Subcutaneous adipose tissue (tissue), 4 donors: ENCODE data around the gene UGT1A7. TPM values are rescaled to one million over a fixed set of nuclear protein-coding genes. Genes with fewer than 3 reads are reported as not detected.

ENCODE experiments used
- total RNA-seq, 4 donors: library from RNA; depleted of rRNA; stranded (reverse); fragments of >200 nt; gene quantifications; one replicate each; pipeline ENCODE4 v1.1.0, GENCODE V29; 2016
- TF ChIP-seq, protein P1 (sequence below): fragments of 450-650 bp; IDR thresholded peaks from one replicate; pipeline ENCODE4 v1.5.1; 2016; ENCODE audit warnings: low read depth, mild to moderate bottlenecking, control low read depth, antibody characterized with exemption, moderate library complexity

UGT1A7 gene
- total RNA-seq, 4 donors from 2014 or later, result 0.88 TPM; not detected in 3

DNA sequence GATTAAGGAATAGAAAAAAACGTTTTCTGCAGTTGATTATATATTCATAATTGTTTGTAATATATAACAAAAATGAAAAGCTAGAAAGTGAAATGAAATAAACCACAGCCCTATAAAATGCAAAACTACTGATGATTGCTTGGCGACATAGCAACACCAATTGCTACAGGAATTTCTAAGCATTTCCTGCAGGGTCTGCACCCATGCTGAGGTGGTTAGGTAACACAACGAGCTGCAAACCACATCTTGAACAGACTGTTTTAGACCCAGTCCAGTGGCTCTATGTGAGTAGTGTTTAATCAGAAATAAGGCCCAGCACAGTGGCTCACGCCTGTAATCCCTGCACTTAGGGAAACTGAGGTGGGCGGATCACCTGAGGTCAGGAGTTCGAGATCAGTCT is 27.2 kb upstream of the UGT1A7 start:
- TF ChIP-seq, protein P1, sequence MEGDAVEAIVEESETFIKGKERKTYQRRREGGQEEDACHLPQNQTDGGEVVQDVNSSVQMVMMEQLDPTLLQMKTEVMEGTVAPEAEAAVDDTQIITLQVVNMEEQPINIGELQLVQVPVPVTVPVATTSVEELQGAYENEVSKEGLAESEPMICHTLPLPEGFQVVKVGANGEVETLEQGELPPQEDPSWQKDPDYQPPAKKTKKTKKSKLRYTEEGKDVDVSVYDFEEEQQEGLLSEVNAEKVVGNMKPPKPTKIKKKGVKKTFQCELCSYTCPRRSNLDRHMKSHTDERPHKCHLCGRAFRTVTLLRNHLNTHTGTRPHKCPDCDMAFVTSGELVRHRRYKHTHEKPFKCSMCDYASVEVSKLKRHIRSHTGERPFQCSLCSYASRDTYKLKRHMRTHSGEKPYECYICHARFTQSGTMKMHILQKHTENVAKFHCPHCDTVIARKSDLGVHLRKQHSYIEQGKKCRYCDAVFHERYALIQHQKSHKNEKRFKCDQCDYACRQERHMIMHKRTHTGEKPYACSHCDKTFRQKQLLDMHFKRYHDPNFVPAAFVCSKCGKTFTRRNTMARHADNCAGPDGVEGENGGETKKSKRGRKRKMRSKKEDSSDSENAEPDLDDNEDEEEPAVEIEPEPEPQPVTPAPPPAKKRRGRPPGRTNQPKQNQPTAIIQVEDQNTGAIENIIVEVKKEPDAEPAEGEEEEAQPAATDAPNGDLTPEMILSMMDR, result no peak

DNA sequence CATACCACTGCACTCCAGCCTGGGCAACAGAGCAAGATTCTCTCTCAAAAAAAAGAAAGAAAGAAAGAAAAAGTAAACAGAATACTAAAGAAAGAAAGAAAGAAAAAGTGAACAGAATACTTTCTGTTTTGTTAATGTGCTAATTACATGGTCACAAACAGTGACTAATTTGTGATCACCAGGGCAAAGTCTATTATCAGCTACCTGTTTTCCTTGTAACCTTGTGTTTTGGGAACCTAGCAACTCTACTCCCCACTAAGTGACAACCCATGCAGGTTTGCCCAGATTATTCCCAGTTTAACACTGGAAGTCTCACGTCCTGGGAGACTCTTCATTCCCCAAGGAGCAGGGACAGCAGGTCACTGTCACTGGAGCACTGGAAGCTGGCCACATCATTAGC is 26.7 kb upstream of the UGT1A7 start:
- TF ChIP-seq, protein P1, result no peak

DNA sequence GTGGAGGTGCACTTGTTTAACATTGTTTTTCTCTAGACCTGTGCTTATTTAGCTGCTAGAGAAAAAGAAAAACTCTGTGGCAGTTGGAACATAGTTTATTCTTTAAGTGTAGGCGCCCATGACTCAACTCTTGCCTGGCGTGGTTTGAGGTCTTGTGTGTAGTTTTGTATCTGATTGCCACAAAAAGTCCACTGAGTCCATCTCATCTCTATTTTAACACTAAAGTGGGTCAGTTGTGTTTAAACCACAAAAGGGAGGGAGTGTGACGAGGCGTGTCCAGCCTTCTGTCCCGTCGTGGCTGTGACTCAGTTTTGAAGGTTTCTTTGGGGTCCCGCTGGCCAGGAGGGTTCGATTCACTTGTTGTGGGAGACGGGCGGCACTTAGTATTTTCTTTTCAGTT is 25.3 kb upstream of the UGT1A7 start:
- TF ChIP-seq, protein P1, result no peak

DNA sequence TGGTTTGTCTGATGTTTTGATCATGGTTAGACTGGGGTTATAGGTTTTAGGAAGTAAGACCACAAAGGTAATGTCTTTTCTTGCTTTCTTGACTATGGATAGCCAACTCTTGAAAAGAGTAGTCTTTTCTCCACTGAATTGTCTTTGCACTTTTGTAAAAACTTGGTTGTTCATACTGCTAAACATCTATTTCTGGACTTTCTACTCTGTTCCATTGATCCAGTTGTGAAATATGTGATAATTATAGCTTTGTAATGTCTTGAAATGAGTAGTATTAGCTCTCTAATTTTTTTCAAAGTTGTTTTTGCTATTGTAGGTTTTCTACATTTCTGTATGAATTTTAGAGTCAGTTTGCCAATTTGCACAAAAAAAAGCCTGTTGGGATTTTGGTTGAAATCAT is 23.1 kb upstream of the UGT1A7 start:
- TF ChIP-seq, protein P1, result no peak

DNA sequence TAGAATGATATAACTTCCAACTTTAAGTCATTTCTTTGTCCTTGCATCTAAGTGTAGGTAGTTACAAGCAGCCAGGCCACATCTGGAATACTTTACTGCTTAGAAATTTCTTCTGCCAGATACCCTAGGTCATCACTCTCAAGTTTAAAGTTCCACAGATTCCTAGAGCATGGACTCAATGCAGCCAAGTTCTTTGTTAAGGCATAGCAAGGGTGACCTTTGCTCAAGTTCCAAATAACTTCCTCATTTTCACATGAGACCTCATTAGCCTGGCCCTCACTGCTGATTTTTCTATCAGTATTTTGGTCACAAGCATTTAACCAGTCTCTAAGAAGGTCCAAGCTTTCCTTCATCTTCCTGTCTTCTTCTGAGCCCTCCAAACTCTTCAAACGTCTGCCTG is 17.8 kb upstream of the UGT1A7 start:
- TF ChIP-seq, protein P1, result no peak

DNA sequence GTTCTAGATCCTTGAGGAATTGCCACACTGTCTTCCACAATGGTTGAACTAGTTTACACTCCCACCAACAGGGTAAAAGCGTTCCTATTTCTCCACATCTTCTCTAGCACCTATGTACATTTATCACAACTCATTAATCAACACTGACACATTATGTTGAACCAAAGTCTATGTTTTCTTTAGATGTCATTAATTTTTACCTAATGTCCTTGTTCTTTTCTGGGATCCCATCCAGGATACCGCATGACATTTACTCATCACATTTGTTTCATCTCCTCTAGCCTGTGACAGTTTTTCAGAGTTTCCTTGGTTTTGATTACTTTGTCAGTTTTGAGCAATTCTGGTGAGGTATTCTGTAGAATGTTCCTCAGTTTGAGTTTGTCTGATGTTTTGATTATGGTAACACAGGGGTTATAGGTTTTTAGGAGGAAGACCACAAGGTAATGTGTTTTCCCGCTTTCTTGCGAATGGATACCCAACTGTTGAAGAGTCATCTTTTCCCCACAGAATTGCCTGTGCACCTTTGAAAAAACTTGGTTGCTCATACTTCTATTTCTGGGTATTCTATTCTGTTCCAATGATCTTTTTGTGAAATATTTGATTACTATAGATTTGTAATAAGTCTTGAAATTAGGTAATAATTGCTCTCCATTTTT is 13.0 kb upstream of the UGT1A7 start:
- TF ChIP-seq, protein P1, result no peak

DNA sequence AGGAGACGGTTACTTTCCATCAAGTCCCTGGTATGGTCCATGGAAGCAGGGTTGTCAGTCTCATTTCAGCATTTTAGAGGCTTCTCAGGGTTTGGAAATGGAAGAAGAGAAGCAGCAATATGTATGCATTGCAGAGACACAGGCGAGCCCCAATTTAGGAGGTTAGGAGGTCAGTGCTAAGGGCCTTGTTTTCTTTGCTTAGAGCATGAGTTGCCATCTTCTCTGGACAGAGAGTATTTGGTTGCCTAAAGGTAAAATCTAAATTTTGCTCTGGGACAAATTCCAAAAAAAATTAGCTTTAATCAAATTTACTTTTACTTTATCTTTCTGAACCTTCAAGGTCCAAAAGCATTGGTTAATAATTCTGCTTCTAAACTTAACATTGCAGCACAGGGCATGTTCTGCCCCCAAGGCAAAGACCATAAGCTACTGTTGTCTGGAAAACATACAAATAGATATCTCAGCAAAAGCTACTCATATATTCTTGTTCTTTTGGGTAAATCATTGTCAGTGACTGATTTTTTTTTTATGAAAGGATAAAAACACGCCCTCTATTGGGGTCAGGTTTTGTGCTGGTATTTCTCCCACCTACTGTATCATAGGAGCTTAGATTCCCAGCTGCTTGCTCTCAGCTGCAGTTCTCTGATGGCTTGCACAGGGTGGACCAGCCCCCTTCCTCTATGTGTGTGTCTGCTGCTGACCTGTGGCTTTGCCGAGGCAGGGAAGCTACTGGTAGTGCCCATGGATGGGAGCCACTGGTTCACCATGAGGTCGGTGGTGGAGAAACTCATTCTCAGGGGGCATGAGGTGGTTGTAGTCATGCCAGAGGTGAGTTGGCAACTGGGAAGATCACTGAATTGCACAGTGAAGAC is 10.2 kb upstream of the UGT1A7 start, which contains the start of gene UGT1A9:
TSS of gene UGT1A9 (plus strand) at position 609 of the 872 bp plus-strand sequence. CDS start at position 646, 37 bp downstream.
- TF ChIP-seq, protein P1, result no peak
